HUDEP-2 (cell line): ENCODE data around the gene TYR.
"Not testable (repeated sequence)": the region's sequence is repeated elsewhere in the genome, so short reads cannot be mapped to it uniquely, and the experiment has no call there.

Experiments
- DNase-seq, 76 experiments: peaks; one replicate each; lab custom pipeline; 2025; ENCODE audit not compliant: unreplicated experiment in 76 of 76; lab: John Stamatoyannopoulos, UW

The TYR gene

GRCh38 chr11:89342880-89343572, 165.4 kb downstream of the TYR start:
- not testable (repeated sequence) for DNase-seq
